Thyroid gland (tissue), 4 donors: ENCODE measurements around the gene GPR160.

Source experiments
- POLR2A ChIP-seq, 2 donors: fragments of 450-650 bp; IDR thresholded peaks; one replicate each; pipeline ENCODE4 v1.6.1; 2017; ENCODE audit warnings: antibody characterized with exemption in 2 of 2, mild to moderate bottlenecking in 2 of 2, moderate library complexity in 1 of 2
- TF ChIP-seq, protein P1 (sequence below), 6 experiments: fragments of 200-600 bp in 3 of 6; fragments of 450-650 bp in 3 of 6; sonication (generic) in 3 of 6; IDR thresholded peaks; one replicate each; pipeline ENCODE4 v1.5.1; 2016 to 2019; ENCODE audit warnings: antibody characterized with exemption in 6 of 6, mild to moderate bottlenecking in 2 of 6, inconsistent platforms in 1 of 6, moderate library complexity in 1 of 6

DNA sequence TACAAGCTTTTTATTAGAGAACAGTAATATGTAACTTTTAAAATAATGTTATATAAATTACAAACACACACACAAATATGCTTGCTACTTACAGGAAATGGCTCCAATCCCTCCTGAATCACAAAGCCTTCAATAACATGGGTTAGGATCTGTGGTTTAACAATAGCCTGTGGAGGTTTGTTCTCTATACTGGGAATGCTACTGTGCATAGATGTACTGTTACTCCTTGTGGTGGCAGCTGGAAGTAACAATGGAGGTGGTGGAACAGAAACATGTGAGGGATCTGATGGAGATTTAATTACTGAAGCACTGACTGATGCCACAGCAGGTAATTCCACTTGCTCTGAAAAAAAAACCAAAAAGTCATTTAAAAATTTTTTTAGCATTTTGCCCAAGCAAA is 79.3 kb downstream of the GPR160 start:
- TF ChIP-seq, protein P1, sequence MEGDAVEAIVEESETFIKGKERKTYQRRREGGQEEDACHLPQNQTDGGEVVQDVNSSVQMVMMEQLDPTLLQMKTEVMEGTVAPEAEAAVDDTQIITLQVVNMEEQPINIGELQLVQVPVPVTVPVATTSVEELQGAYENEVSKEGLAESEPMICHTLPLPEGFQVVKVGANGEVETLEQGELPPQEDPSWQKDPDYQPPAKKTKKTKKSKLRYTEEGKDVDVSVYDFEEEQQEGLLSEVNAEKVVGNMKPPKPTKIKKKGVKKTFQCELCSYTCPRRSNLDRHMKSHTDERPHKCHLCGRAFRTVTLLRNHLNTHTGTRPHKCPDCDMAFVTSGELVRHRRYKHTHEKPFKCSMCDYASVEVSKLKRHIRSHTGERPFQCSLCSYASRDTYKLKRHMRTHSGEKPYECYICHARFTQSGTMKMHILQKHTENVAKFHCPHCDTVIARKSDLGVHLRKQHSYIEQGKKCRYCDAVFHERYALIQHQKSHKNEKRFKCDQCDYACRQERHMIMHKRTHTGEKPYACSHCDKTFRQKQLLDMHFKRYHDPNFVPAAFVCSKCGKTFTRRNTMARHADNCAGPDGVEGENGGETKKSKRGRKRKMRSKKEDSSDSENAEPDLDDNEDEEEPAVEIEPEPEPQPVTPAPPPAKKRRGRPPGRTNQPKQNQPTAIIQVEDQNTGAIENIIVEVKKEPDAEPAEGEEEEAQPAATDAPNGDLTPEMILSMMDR (IDR thresholded peaks at IDR 0.05) = no peak
- TF ChIP-seq POLR2A (IDR thresholded peaks at IDR 0.05) = no peak
